ENCODE data around the gene CDH16. TPM values are rescaled to one million over a fixed set of nuclear protein-coding genes. Genes with fewer than 3 reads are reported as not detected.

The CDH16 gene
- total RNA-seq, 1 donor from 2014 or later, result not detected

DNA sequence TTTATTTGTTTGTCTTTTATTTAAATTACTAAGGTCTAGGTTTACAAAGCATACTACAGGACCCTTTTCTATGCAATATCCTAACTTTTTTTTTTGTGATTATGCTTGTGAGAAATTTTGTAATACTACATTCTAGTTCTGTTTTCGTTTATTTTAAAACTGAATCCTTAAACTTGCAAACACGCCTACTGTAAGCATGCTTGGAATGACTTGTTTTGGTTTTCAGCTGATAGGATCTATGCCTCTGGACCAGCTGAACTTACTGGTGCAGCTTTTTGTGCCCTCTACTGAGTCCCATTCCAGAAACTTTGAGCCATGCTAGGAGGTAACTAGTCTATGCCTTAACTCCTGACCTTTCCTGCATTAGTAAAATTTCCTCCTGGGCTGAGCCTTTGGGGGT, 32.4 kb downstream of the CDH16 start:
- Histone ChIP-seq H2AFZ (replicated peaks) (no peak overlapping the region), H3K9me3 (ENCODE audit: low read depth) (no peaks in the 10 kb centered on the region), H3F3A (ENCODE audit: low read depth) (no peaks in the 10 kb centered on the region), H3K79me2 (ENCODE audit: low read depth) (peaks cover 14% of the 10 kb centered on the region), H3K36me3 (peaks cover 3% of the 10 kb centered on the region), H3K27ac (no peak overlapping the region), H3K4me1 (peaks cover 4% of the 10 kb centered on the region), H3K4me3 (no peak overlapping the region), H3K4me2 (no peak overlapping the region), H4K20me1 (ENCODE audit: low read depth) (peaks cover 30% of the 10 kb centered on the region), H3K27me3 (peaks cover 2% of the 10 kb centered on the region), H3K9ac (no peak overlapping the region)
- no peak overlapping the region for H3K4me3 Mint-ChIP-seq
- H3K4me1 Mint-ChIP-seq, result no peaks in the 10 kb centered on the region
- peaks cover 18% of the 10 kb centered on the region for H3K36me3 Mint-ChIP-seq
- TF ChIP-seq, protein P1, sequence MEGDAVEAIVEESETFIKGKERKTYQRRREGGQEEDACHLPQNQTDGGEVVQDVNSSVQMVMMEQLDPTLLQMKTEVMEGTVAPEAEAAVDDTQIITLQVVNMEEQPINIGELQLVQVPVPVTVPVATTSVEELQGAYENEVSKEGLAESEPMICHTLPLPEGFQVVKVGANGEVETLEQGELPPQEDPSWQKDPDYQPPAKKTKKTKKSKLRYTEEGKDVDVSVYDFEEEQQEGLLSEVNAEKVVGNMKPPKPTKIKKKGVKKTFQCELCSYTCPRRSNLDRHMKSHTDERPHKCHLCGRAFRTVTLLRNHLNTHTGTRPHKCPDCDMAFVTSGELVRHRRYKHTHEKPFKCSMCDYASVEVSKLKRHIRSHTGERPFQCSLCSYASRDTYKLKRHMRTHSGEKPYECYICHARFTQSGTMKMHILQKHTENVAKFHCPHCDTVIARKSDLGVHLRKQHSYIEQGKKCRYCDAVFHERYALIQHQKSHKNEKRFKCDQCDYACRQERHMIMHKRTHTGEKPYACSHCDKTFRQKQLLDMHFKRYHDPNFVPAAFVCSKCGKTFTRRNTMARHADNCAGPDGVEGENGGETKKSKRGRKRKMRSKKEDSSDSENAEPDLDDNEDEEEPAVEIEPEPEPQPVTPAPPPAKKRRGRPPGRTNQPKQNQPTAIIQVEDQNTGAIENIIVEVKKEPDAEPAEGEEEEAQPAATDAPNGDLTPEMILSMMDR (IDR thresholded peaks at IDR 0.05), result no peak
- TF ChIP-seq EZH2phosphoT487 (IDR thresholded peaks at IDR 0.05), result no peak
- TF ChIP-seq EZH2 (IDR thresholded peaks at IDR 0.05), result no peak
- DNase-seq (ENCODE audit: low spot score), result no peak
- no peak overlapping the region for H3K27ac Mint-ChIP-seq
- no peaks in the 10 kb centered on the region for H3K9me3 Mint-ChIP-seq
- H3K27me3 Mint-ChIP-seq (ENCODE audit: insufficient read depth, low read depth), result peaks cover 2% of the 10 kb centered on the region

DNA sequence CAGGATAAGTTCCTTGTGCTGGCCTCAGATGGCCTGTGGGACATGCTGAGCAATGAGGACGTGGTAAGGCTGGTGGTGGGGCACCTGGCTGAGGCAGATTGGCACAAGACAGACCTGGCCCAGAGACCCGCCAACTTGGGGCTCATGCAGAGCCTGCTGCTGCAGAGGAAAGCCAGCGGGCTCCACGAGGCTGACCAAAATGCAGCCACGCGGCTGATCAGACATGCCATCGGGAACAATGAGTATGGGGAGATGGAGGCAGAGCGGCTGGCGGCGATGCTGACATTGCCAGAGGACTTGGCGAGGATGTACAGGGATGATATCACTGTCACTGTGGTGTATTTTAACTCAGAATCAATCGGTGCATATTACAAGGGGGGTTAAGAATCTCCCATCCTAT, 33.2 kb downstream of the CDH16 start:
- H3K27me3 Mint-ChIP-seq (ENCODE audit: insufficient read depth, low read depth), result peaks cover 2% of the 10 kb centered on the region
- Histone ChIP-seq H3K4me1 (peaks cover 4% of the 10 kb centered on the region), H2AFZ (replicated peaks) (no peak overlapping the region), H3F3A (ENCODE audit: low read depth) (no peaks in the 10 kb centered on the region), H3K36me3 (peaks cover 3% of the 10 kb centered on the region), H3K4me3 (no peak overlapping the region), H3K79me2 (ENCODE audit: low read depth) (peaks cover 15% of the 10 kb centered on the region), H3K27ac (no peak overlapping the region), H3K9ac (no peak overlapping the region), H4K20me1 (ENCODE audit: low read depth) (peaks cover 30% of the 10 kb centered on the region), H3K27me3 (peaks cover 6% of the 10 kb centered on the region), H3K4me2 (no peak overlapping the region), H3K9me3 (ENCODE audit: low read depth) (no peaks in the 10 kb centered on the region)
- TF ChIP-seq EZH2 (IDR thresholded peaks at IDR 0.05), result no peak
- TF ChIP-seq, protein P1 (IDR thresholded peaks at IDR 0.05), result no peak
- TF ChIP-seq EZH2phosphoT487 (IDR thresholded peaks at IDR 0.05), result no peak
- H3K36me3 Mint-ChIP-seq, result peaks cover 18% of the 10 kb centered on the region
- DNase-seq (ENCODE audit: low spot score), result no peak
- no peaks in the 10 kb centered on the region for H3K4me1 Mint-ChIP-seq
- H3K4me3 Mint-ChIP-seq, result no peak overlapping the region
- H3K9me3 Mint-ChIP-seq, result no peaks in the 10 kb centered on the region
- H3K27ac Mint-ChIP-seq, result no peak overlapping the region

DNA sequence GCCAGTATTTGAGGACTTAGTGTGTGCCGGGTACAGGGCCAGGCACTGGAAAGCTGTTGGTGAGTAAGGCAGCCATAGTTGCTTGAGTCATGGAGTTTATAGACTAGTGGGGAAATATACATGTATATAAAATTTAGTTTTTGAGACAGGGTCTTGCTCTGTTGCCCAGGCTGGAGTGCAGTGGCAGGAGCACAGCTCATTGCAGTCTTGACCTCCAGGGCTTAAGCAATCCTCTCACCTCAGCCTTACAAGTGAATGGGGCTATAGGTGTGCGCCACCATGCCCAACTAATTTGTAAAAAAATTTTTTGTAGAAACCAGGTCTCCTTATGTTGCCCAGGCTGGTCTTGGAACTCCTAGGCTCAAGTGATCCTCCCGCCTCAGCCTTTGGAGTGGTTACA, 36.0 kb downstream of the CDH16 start:
- no peak overlapping the region for H3K27ac ChIP-seq
- H3F3A ChIP-seq (ENCODE audit: low read depth), result peaks cover 4% of the 10 kb centered on the region
- Mint-ChIP-seq H3K36me3 (peaks cover 18% of the 10 kb centered on the region), H3K4me3 (no peak overlapping the region), H3K27me3 (ENCODE audit: insufficient read depth, low read depth) (peaks cover 4% of the 10 kb centered on the region), H3K27ac (no peak overlapping the region), H3K9me3 (no peaks in the 10 kb centered on the region), H3K4me1 (peaks cover 13% of the 10 kb centered on the region)
- peaks cover 10% of the 10 kb centered on the region for H3K27me3 ChIP-seq
- H2AFZ ChIP-seq (replicated peaks), result no peak overlapping the region
- H3K4me2 ChIP-seq, result no peak overlapping the region
- peaks cover 4% of the 10 kb centered on the region for H3K4me1 ChIP-seq
- H3K79me2 ChIP-seq (ENCODE audit: low read depth), result peaks cover 15% of the 10 kb centered on the region
- TF ChIP-seq, protein P1 (IDR thresholded peaks at IDR 0.05), result no peak
- no peak for TF ChIP-seq EZH2phosphoT487 (IDR thresholded peaks at IDR 0.05)
- no peak for TF ChIP-seq EZH2 (IDR thresholded peaks at IDR 0.05)
- no peaks in the 10 kb centered on the region for H3K9me3 ChIP-seq (ENCODE audit: low read depth)
- H3K4me3 ChIP-seq, result no peak overlapping the region
- H3K9ac ChIP-seq, result no peak overlapping the region
- H3K36me3 ChIP-seq, result peaks cover 3% of the 10 kb centered on the region
- H4K20me1 ChIP-seq (ENCODE audit: low read depth), result peaks cover 30% of the 10 kb centered on the region
- DNase-seq (ENCODE audit: low spot score), result no peak
